Liver (tissue), 9 donors: ENCODE results near the gene NKRF. TPM values are rescaled to one million over a fixed set of nuclear protein-coding genes. Genes with fewer than 3 reads are reported as not detected.

ENCODE experiments used
- DNase-seq: peaks from one replicate; pipeline ENCODE4 v3.0.0-alpha.2; 2017; ENCODE audit warnings: low spot score
- H3K27ac ChIP-seq, 2 donors: one replicate each; pipeline ENCODE4 v1.7.0; 2013; ENCODE audit warnings: inconsistent platforms in 2 of 2, low read length in 2 of 2, control low read depth in 1 of 2, low read depth in 1 of 2, mild to moderate bottlenecking in 1 of 2
- H3K27me3 ChIP-seq, 4 donors: one replicate each; pipeline versions ENCODE4 v1.6.1 to v1.7.0; 2013; ENCODE audit warnings: low read length in 3 of 4, inconsistent platforms in 1 of 4, mild to moderate bottlenecking in 1 of 4, moderate library complexity in 1 of 4; ENCODE audit not compliant: control insufficient read depth in 4 of 4, insufficient read depth in 4 of 4
- H3K36me3 ChIP-seq, 4 donors: one replicate each; pipeline versions ENCODE4 v1.6.1 to v1.7.0; 2013; ENCODE audit warnings: low read length in 3 of 4, mild to moderate bottlenecking in 3 of 4, low read depth in 1 of 4, moderate library complexity in 1 of 4; ENCODE audit not compliant: control insufficient read depth in 4 of 4, insufficient read depth in 3 of 4
- H3K4me1 ChIP-seq, 4 donors: one replicate each; pipeline versions ENCODE4 v1.6.1 to v1.7.0; 2013; ENCODE audit warnings: low read length in 3 of 4, mild to moderate bottlenecking in 3 of 4, moderate library complexity in 1 of 4; ENCODE audit not compliant: control insufficient read depth in 4 of 4, insufficient read depth in 4 of 4
- H3K4me3 ChIP-seq, 3 donors: one replicate each; pipeline versions ENCODE4 v1.6.1 to v1.7.0; 2013; ENCODE audit warnings: low read length in 3 of 3, control low read depth in 1 of 3, low read depth in 1 of 3, mild to moderate bottlenecking in 1 of 3
- H3K9ac ChIP-seq, 2 donors: one replicate each; pipeline ENCODE4 v1.7.0; 2013; ENCODE audit warnings: low read length in 2 of 2, mild to moderate bottlenecking in 2 of 2, moderate library complexity in 2 of 2, control low read depth in 1 of 2, low read depth in 1 of 2
- H3K9me3 ChIP-seq, 4 donors: one replicate each; pipeline versions ENCODE4 v1.6.1 to v1.7.0; 2013; ENCODE audit warnings: low read length in 3 of 4; ENCODE audit not compliant: control insufficient read depth in 4 of 4
- ATF3 ChIP-seq: IDR thresholded peaks from 2 replicates; pipeline ENCODE4 v1.6.1; 2016; ENCODE audit warnings: antibody characterized with exemption
- CTCF ChIP-seq: fragments of 150-350 bp; IDR thresholded peaks from 2 replicates; pipeline ENCODE4 v1.5.1; 2017; ENCODE audit warnings: improper control_type of control experiment, low read depth, low read length; ENCODE audit not compliant: missing input control
- EGR1 ChIP-seq, 2 donors: IDR thresholded peaks; 2 replicates each; pipeline ENCODE4 v1.6.1; 2016 to 2018; ENCODE audit warnings: antibody characterized with exemption in 2 of 2, low read depth in 2 of 2
- FOXA1 ChIP-seq: IDR thresholded peaks from 2 replicates; pipeline ENCODE4 v1.6.1; 2016; ENCODE audit warnings: antibody characterized with exemption
- FOXA2 ChIP-seq: IDR thresholded peaks from 2 replicates; pipeline ENCODE4 v1.6.1; 2016; ENCODE audit warnings: antibody characterized with exemption
- GABPA ChIP-seq, 2 donors: IDR thresholded peaks in 1 of 2; conservative IDR thresholded peaks in 1 of 2; 2 replicates each; pipeline ENCODE4 v1.6.1; 2016; ENCODE audit warnings: antibody characterized with exemption in 2 of 2, mild to moderate bottlenecking in 1 of 2, moderate library complexity in 1 of 2
- HNF4A ChIP-seq, 2 donors: conservative IDR thresholded peaks; 2 replicates each; pipeline ENCODE4 v1.6.1; 2016; ENCODE audit warnings: antibody characterized with exemption in 2 of 2, mild to moderate bottlenecking in 2 of 2
- HNF4G ChIP-seq: IDR thresholded peaks from 2 replicates; pipeline ENCODE4 v1.6.1; 2016; ENCODE audit warnings: antibody characterized with exemption
- JUND ChIP-seq, 2 donors: IDR thresholded peaks; 2 replicates each; pipeline ENCODE4 v1.6.1; 2016; ENCODE audit warnings: antibody characterized with exemption in 2 of 2
- MAX ChIP-seq: IDR thresholded peaks from 2 replicates; pipeline ENCODE4 v1.6.1; 2016; ENCODE audit warnings: antibody characterized with exemption
- NR2F2 ChIP-seq: IDR thresholded peaks from 2 replicates; pipeline ENCODE4 v1.6.1; 2016; ENCODE audit warnings: antibody characterized with exemption
- RAD21 ChIP-seq, 2 donors: IDR thresholded peaks; 2 replicates each; pipeline ENCODE4 v1.6.1; 2016; ENCODE audit warnings: antibody characterized with exemption in 2 of 2, mild to moderate bottlenecking in 2 of 2
- RXRA ChIP-seq, 2 donors: IDR thresholded peaks; 2 replicates each; pipeline ENCODE4 v1.6.1; 2017 to 2018; ENCODE audit warnings: antibody characterized with exemption in 2 of 2, mild to moderate bottlenecking in 1 of 2
- SP1 ChIP-seq: IDR thresholded peaks from 2 replicates; pipeline ENCODE4 v1.6.1; 2018; ENCODE audit warnings: antibody characterized with exemption, mild to moderate bottlenecking
- TAF1 ChIP-seq: conservative IDR thresholded peaks from 2 replicates; pipeline ENCODE4 v1.6.1; 2016; ENCODE audit warnings: antibody characterized with exemption, mild to moderate bottlenecking
- YY1 ChIP-seq: IDR thresholded peaks from 2 replicates; pipeline ENCODE4 v1.6.1; 2016; ENCODE audit warnings: antibody characterized with exemption, mild to moderate bottlenecking
- WGBS: extraction: QIAGEN DNeasy Blood & Tissue Kit; methylation state at CpG from one replicate; pipeline ENCODE4 v1.1.7; 2013; 5-methylcytosine and 5-hydroxymethylcytosine counted together
- polyA plus RNA-seq, 2 donors: library from polyadenylated mRNA; stranded (reverse) in 1 of 2; unstranded in 1 of 2; fragments of 200-250 nt in 1 of 2; fragments of >200 nt in 1 of 2; fragmentation: Nextera tagmentation in 1 of 2; extraction: Ambion mirVana in 1 of 2; gene quantifications; one replicate each; pipeline versions ENCODE4 v1.2.1 to v1.2.3, GENCODE V29; 2013 to 2015
- total RNA-seq, 2 donors: library from RNA; depleted of rRNA; stranded (reverse); fragments of >200 nt; gene quantifications; one replicate each; pipeline ENCODE4 v1.2.3, GENCODE V29; 2014
- TF ChIP-seq, protein P1 (sequence below): IDR thresholded peaks from 2 replicates; pipeline ENCODE4 v1.6.1; 2016; ENCODE audit warnings: antibody characterized with exemption, mild to moderate bottlenecking
- donor health status: healthy.
- donor health status: healthy.
- donor health status: healthy.
- donor health status: healthy.
- donor health status: healthy.

Gene NKRF
- total and polyA plus RNA-seq, 4 donors = 1.3 to 3.4 (median 3.0) TPM

- H3K4me3 ChIP-seq = no peak overlapping the region
- WGBS = 78% methylated on average over 15 of the region's 15 CpGs
These were observed 11.4 kb upstream of the NKRF start for GRCh38 chrX:119617517-119618164.

DNA sequence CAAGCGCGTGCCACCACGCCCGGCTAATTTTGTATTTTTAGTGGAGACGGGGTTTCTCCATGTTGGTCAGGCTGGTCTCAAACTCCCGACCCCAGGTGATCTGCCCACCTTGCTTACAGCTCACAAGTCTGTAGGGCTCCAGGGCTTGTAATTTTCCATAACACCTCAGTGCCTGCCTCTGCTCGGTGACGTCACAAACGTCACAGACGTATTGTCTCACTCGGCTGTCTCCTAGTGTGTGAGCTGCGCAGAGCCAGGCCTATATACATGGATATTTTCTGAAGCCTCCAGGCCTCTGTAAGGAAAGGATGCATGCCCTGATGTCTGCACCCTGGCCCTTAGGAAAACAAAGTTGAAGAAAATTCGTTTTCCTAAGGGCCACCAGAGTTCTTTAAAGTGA, 8.6 kb upstream of the NKRF start:
- H3K4me1 ChIP-seq = peaks cover 0 to 2% (median 0%) of the 10 kb centered on the region in 4 donors
- WGBS = 86% methylated on average over 13 of the region's 13 CpGs
- no peak for DNase-seq
- no peaks in the 10 kb centered on the region for H3K36me3 ChIP-seq
- no peaks in the 10 kb centered on the region for H3K9me3 ChIP-seq
- H3K27me3 ChIP-seq = no peaks in the 10 kb centered on the region
- no peak overlapping the region for H3K4me3 ChIP-seq
- H3K27ac ChIP-seq = no peak overlapping the region
- H3K9ac ChIP-seq = no peak overlapping the region
- TF ChIP-seq YY1 = no peak
- no peak for TF ChIP-seq FOXA1
- no peak for TF ChIP-seq EGR1 (IDR thresholded peaks at IDR 0.05; ENCODE audit: low read depth in 2 of 2)
- TF ChIP-seq HNF4A (conservative IDR thresholded peaks at IDR 0.05) = no peak
- no peak for TF ChIP-seq GABPA (IDR thresholded peaks at IDR 0.05 in 1 of 2, conservative IDR thresholded peaks at IDR 0.05 in 1 of 2)
- no peak for TF ChIP-seq CTCF
- no peak for TF ChIP-seq TAF1
- no peak for TF ChIP-seq FOXA2
- no peak for TF ChIP-seq MAX
- TF ChIP-seq ATF3 = no peak
- TF ChIP-seq RAD21 (IDR thresholded peaks at IDR 0.05) = no peak
- no peak for TF ChIP-seq SP1
- no peak for TF ChIP-seq JUND (IDR thresholded peaks at IDR 0.05)

More at GRCh38 chrX:119617517-119618164, 11.4 kb upstream of the NKRF start:
- TF ChIP-seq, protein P1, sequence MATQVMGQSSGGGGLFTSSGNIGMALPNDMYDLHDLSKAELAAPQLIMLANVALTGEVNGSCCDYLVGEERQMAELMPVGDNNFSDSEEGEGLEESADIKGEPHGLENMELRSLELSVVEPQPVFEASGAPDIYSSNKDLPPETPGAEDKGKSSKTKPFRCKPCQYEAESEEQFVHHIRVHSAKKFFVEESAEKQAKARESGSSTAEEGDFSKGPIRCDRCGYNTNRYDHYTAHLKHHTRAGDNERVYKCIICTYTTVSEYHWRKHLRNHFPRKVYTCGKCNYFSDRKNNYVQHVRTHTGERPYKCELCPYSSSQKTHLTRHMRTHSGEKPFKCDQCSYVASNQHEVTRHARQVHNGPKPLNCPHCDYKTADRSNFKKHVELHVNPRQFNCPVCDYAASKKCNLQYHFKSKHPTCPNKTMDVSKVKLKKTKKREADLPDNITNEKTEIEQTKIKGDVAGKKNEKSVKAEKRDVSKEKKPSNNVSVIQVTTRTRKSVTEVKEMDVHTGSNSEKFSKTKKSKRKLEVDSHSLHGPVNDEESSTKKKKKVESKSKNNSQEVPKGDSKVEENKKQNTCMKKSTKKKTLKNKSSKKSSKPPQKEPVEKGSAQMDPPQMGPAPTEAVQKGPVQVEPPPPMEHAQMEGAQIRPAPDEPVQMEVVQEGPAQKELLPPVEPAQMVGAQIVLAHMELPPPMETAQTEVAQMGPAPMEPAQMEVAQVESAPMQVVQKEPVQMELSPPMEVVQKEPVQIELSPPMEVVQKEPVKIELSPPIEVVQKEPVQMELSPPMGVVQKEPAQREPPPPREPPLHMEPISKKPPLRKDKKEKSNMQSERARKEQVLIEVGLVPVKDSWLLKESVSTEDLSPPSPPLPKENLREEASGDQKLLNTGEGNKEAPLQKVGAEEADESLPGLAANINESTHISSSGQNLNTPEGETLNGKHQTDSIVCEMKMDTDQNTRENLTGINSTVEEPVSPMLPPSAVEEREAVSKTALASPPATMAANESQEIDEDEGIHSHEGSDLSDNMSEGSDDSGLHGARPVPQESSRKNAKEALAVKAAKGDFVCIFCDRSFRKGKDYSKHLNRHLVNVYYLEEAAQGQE = no peak
- TF ChIP-seq SP1 = no peak
- no peak for TF ChIP-seq HNF4G
- no peak for TF ChIP-seq ATF3
- TF ChIP-seq HNF4A (conservative IDR thresholded peaks at IDR 0.05) = no peak
- TF ChIP-seq JUND (IDR thresholded peaks at IDR 0.05) = no peak
- TF ChIP-seq YY1 = no peak
- TF ChIP-seq TAF1 = no peak
- no peak for TF ChIP-seq CTCF
- no peak for TF ChIP-seq FOXA2
- TF ChIP-seq EGR1 (IDR thresholded peaks at IDR 0.05; ENCODE audit: low read depth in 2 of 2) = no peak
- TF ChIP-seq NR2F2 = no peak
- no peak for TF ChIP-seq MAX
- no peak for TF ChIP-seq RXRA (IDR thresholded peaks at IDR 0.05)
- no peaks in the 10 kb centered on the region for H3K27me3 ChIP-seq
- no peaks in the 10 kb centered on the region for H3K9me3 ChIP-seq
- H3K9ac ChIP-seq = no peak overlapping the region
- no peak overlapping the region for H3K27ac ChIP-seq
- DNase-seq = no peak
- peaks cover 0 to 2% (median 0%) of the 10 kb centered on the region in 4 donors for H3K4me1 ChIP-seq
- no peaks in the 10 kb centered on the region for H3K36me3 ChIP-seq
